Measurements from ENCODE around the gene DNAH6.

The DNAH6 gene

DNA sequence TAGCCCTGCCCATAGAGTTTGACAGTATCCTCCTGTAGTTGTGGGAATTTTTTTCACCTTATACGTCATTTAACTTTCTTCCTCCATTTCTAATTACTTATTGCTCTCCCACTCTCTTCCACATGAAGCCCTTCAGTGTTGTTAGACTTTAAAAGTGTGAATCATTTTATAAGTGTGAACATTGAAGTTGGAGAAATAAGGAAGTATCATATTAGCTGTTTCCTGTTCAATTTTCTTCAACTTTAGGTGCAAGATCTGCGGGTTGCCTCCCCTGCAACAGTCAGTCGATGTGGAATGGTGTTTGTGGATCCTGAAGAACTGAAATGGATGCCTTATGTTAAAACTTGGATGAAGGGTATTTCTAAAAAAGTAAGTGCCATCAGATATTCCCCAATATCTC lies 138.1 kb downstream of the DNAH6 start:
- no peaks in the 10 kb centered on the region for H4K20me1 ChIP-seq (ENCODE audit: insufficient read depth, low read length)
- TF ChIP-seq, protein P1, sequence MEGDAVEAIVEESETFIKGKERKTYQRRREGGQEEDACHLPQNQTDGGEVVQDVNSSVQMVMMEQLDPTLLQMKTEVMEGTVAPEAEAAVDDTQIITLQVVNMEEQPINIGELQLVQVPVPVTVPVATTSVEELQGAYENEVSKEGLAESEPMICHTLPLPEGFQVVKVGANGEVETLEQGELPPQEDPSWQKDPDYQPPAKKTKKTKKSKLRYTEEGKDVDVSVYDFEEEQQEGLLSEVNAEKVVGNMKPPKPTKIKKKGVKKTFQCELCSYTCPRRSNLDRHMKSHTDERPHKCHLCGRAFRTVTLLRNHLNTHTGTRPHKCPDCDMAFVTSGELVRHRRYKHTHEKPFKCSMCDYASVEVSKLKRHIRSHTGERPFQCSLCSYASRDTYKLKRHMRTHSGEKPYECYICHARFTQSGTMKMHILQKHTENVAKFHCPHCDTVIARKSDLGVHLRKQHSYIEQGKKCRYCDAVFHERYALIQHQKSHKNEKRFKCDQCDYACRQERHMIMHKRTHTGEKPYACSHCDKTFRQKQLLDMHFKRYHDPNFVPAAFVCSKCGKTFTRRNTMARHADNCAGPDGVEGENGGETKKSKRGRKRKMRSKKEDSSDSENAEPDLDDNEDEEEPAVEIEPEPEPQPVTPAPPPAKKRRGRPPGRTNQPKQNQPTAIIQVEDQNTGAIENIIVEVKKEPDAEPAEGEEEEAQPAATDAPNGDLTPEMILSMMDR (IDR thresholded peaks at IDR 0.05; ENCODE audit: low read depth, low read length): no peak
- no peak for TF ChIP-seq EZH2phosphoT487 (IDR thresholded peaks at IDR 0.05; ENCODE audit: low read depth)
- H2AFZ ChIP-seq (ENCODE audit: low read depth, low read length): no peak overlapping the region
- H3K27me3 ChIP-seq (ENCODE audit: low read depth, low read length): 0 out of 2 replicates have a peak, but pooled peaks cover 1% of the 10 kb centered on the region
- H3K9ac ChIP-seq (ENCODE audit: low read length): no peak overlapping the region
- H3K9me3 ChIP-seq (ENCODE audit: insufficient read depth, low read length): no peaks in the 10 kb centered on the region
- H3K4me2 ChIP-seq (ENCODE audit: low read length): no peak overlapping the region
- H3K27ac ChIP-seq (ENCODE audit: low read length): no peak overlapping the region
- H3K4me1 ChIP-seq (ENCODE audit: low read length): no peaks in the 10 kb centered on the region
- H3K36me3 ChIP-seq (replicated peaks; ENCODE audit: low read depth, low read length): no peaks in the 10 kb centered on the region
- H3K79me2 ChIP-seq (ENCODE audit: low read length): no peaks in the 10 kb centered on the region
- H3K4me3 ChIP-seq (ENCODE audit: low read length): no peak overlapping the region

DNA sequence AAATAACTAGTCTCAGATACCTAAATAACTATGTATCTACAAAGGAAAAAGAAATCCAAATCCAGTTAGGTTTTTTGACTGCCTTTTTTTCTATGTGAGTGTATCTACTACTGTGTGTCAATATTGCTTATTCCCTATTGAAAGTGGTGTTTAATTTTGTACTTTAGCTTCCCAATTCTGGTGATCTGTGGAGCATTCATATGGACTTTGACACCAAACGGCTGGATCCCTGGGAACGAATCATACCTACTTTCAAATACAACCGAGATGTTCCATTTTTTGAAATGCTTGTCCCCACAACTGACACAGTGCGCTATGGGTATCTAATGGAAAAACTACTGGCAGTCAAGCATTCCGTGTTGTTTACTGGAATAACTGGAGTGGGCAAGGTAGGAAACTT lies 152.8 kb downstream of the DNAH6 start:
- Histone ChIP-seq H4K20me1 (ENCODE audit: insufficient read depth, low read length) (no peaks in the 10 kb centered on the region), H3K79me2 (ENCODE audit: low read length) (no peaks in the 10 kb centered on the region), H3K27me3 (ENCODE audit: low read depth, low read length) (no peaks in the 10 kb centered on the region), H2AFZ (ENCODE audit: low read depth, low read length) (no peak overlapping the region), H3K4me1 (ENCODE audit: low read length) (no peaks in the 10 kb centered on the region), H3K4me2 (ENCODE audit: low read length) (no peak overlapping the region), H3K36me3 (replicated peaks; ENCODE audit: low read depth, low read length) (no peaks in the 10 kb centered on the region), H3K27ac (ENCODE audit: low read length) (no peak overlapping the region), H3K9me3 (ENCODE audit: insufficient read depth, low read length) (no peaks in the 10 kb centered on the region), H3K9ac (ENCODE audit: low read length) (no peak overlapping the region), H3K4me3 (ENCODE audit: low read length) (no peak overlapping the region)
- TF ChIP-seq, protein P1 (IDR thresholded peaks at IDR 0.05; ENCODE audit: low read depth, low read length): no peak
- no peak for TF ChIP-seq EZH2phosphoT487 (IDR thresholded peaks at IDR 0.05; ENCODE audit: low read depth)

DNA sequence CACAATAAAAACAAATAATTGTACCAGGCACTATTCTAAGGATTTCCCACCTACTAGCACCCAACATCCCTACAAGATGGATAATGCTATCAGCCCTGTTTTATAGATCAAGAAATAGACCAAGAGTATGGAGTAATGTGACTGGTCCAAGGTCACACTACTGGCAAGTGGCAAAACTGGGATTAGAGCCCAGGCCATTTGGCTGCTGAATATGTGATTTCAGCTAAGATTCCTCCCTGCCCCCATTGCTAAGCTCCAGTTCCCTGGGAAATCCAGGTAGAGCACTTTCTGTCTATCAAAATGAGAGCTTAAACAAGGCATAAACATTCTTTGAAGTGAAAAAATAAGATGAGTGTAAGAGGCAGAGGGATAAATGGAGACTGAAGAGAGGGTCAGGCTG lies 157.8 kb downstream of the DNAH6 start:
- Histone ChIP-seq H3K4me1 (ENCODE audit: low read length) (no peaks in the 10 kb centered on the region), H3K27ac (ENCODE audit: low read length) (no peak overlapping the region), H3K4me2 (ENCODE audit: low read length) (no peak overlapping the region), H4K20me1 (ENCODE audit: insufficient read depth, low read length) (no peaks in the 10 kb centered on the region), H3K4me3 (ENCODE audit: low read length) (no peak overlapping the region), H3K36me3 (replicated peaks; ENCODE audit: low read depth, low read length) (no peaks in the 10 kb centered on the region), H3K79me2 (ENCODE audit: low read length) (no peaks in the 10 kb centered on the region), H3K9ac (ENCODE audit: low read length) (no peak overlapping the region), H3K9me3 (ENCODE audit: insufficient read depth, low read length) (no peaks in the 10 kb centered on the region), H3K27me3 (ENCODE audit: low read depth, low read length) (no peaks in the 10 kb centered on the region), H2AFZ (ENCODE audit: low read depth, low read length) (no peak overlapping the region)
- TF ChIP-seq, protein P1 (IDR thresholded peaks at IDR 0.05; ENCODE audit: low read depth, low read length): no peak
- TF ChIP-seq EZH2phosphoT487 (IDR thresholded peaks at IDR 0.05; ENCODE audit: low read depth): no peak

DNA sequence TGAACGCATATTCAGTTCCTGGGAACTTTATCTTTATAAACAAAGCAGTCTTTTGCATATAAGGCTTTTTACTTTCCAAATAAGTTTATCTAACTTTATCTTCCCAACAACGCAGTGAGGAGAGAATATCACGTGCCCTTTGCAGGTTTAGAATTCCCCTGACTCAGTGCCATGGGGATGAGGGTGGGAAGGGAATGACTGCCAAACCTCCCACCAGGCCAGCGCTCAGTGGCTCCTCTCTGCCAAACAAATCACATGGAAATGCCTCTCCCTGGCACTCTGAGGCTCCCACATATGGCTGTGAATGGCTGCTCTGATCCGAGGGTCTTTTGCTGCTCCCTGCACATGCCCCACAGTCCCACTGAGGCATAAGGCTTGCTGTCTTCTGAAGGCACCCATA lies 158.3 kb downstream of the DNAH6 start:
- H3K27me3 ChIP-seq (ENCODE audit: low read depth, low read length): no peaks in the 10 kb centered on the region
- H4K20me1 ChIP-seq (ENCODE audit: insufficient read depth, low read length): no peaks in the 10 kb centered on the region
- no peaks in the 10 kb centered on the region for H3K4me1 ChIP-seq (ENCODE audit: low read length)
- H3K9ac ChIP-seq (ENCODE audit: low read length): no peak overlapping the region
- H3K36me3 ChIP-seq (replicated peaks; ENCODE audit: low read depth, low read length): no peaks in the 10 kb centered on the region
- H3K27ac ChIP-seq (ENCODE audit: low read length): no peak overlapping the region
- no peaks in the 10 kb centered on the region for H3K79me2 ChIP-seq (ENCODE audit: low read length)
- H3K4me2 ChIP-seq (ENCODE audit: low read length): no peak overlapping the region
- H3K9me3 ChIP-seq (ENCODE audit: insufficient read depth, low read length): no peaks in the 10 kb centered on the region
- H3K4me3 ChIP-seq (ENCODE audit: low read length): no peak overlapping the region
- H2AFZ ChIP-seq (ENCODE audit: low read depth, low read length): no peak overlapping the region
- TF ChIP-seq, protein P1 (IDR thresholded peaks at IDR 0.05; ENCODE audit: low read depth, low read length): no peak
- no peak for TF ChIP-seq EZH2phosphoT487 (IDR thresholded peaks at IDR 0.05; ENCODE audit: low read depth)

All from OCI-LY3 (cell line).